Measurements from ENCODE around the gene CYCS. TPM values are rescaled to one million over a fixed set of nuclear protein-coding genes. Genes with fewer than 3 reads are reported as not detected.

The CYCS gene
- total and polyA plus RNA-seq, 2 of the 8 experiments (the other 6 are each of a cell fraction or from before 2014, with no cell fraction given), result 48.6 to 229 TPM

- Histone ChIP-seq H3K23me2 (ENCODE audit: low read depth, low read length) (no peaks in the 10 kb centered on the region), H3K4me2 (ENCODE audit: insufficient read depth in 1 of 2, low read depth in 2 of 2, low read length in 2 of 2) (no peak overlapping the region), H2BK120ac (replicated peaks; ENCODE audit: low read depth, low read length) (no peak overlapping the region), H2BK20ac (ENCODE audit: low read length) (no peak overlapping the region), H3K14ac (ENCODE audit: insufficient read length) (no peak overlapping the region), H3K79me1 (ENCODE audit: low read depth, low read length) (no peaks in the 10 kb centered on the region), H3K27ac (ENCODE audit: low read depth, low read length) (no peak overlapping the region), H4K20me1 (replicated peaks in 1 of 2; ENCODE audit: control insufficient read depth in 1 of 2, insufficient read depth in 2 of 2, low read length in 2 of 2) (peaks cover 0 to 4% of the 10 kb centered on the region in 2 experiments), H3K4ac (replicated peaks; ENCODE audit: insufficient read length, low read depth, low read length) (no peak overlapping the region), H3K36me3 (ENCODE audit: control insufficient read depth in 2 of 4, insufficient read depth in 4 of 4, low read length in 3 of 4) (peaks cover 3 to 28% (median 17%) of the 10 kb centered on the region in 4 experiments), H3K79me2 (ENCODE audit: control insufficient read depth in 1 of 2, insufficient read depth in 2 of 2, low read length in 2 of 2) (peaks cover 0 to 1% of the 10 kb centered on the region in 2 experiments; a peak in 1 of 4 replicates), H4K8ac (ENCODE audit: extremely low read depth, insufficient read depth, low read length) (no peak overlapping the region), H3K4me1 (replicated peaks in 1 of 4; ENCODE audit: control insufficient read depth in 3 of 4, insufficient read depth in 4 of 4, low read length in 3 of 4) (no peaks in the 10 kb centered on the region), H3K4me3 (ENCODE audit: extremely low read depth in 1 of 4, insufficient read depth in 2 of 4, low read depth in 3 of 4, low read length in 4 of 4) (no peak overlapping the region), H3K56ac (replicated peaks; ENCODE audit: insufficient read length, low read depth, low read length) (no peak overlapping the region), H2BK5ac (ENCODE audit: low read depth, low read length) (no peak overlapping the region), H2AFZ (ENCODE audit: low read length) (no peak overlapping the region), H2BK12ac (ENCODE audit: low read depth, low read length) (no peak overlapping the region), H4K5ac (ENCODE audit: insufficient read length, low read depth, low read length) (no peak overlapping the region), H3K18ac (ENCODE audit: extremely low read depth, low read length) (no peak overlapping the region), H3K23ac (ENCODE audit: insufficient read length) (no peak overlapping the region), H3K9ac (replicated peaks in 1 of 4; ENCODE audit: extremely low read depth in 1 of 4, low read depth in 3 of 4, low read length in 3 of 4) (no peak overlapping the region), H3K9me3 (ENCODE audit: insufficient read depth in 2 of 2, low read depth in 1 of 2, low read length in 1 of 2) (no peaks in the 10 kb centered on the region), H4K91ac (replicated peaks; ENCODE audit: insufficient read length, low read length) (no peak overlapping the region), H2BK15ac (ENCODE audit: low read length) (no peak overlapping the region), H2AK5ac (ENCODE audit: low read depth, low read length) (no peak overlapping the region), H3K27me3 (replicated peaks in 1 of 4; ENCODE audit: control insufficient read depth in 3 of 4, extremely low read depth in 1 of 4, insufficient read depth in 3 of 4, low read length in 3 of 4) (no peaks in the 10 kb centered on the region)
- CTCF ChIA-PET (ENCODE audit: partially characterized antibody), result interaction anchor here (1.1 to 1.5 kb wide), 2 partner anchors 18 to 23 kb away, joined by 4 to 7 read pairs; no protein-coding TSS in a partner anchor
- peak; percentile 45 for TF ChIP-seq POLR2AphosphoS5 (IDR thresholded peaks at IDR 0.05; ENCODE audit: low read depth, low read length)
- no peak for TF ChIP-seq POU5F1 (IDR thresholded peaks at IDR 0.05; ENCODE audit: low read depth, low read length)
- no peak for DNase-seq (ENCODE audit: low read depth in 1 of 2, low spot score in 2 of 2)
- POLR2A ChIA-PET (ENCODE audit: partially characterized antibody), result interaction anchor here (1.1 to 7.6 kb wide), 3 partner anchors 9 to 42 kb away, joined by 3 to 89 read pairs (median 4); partner anchors contain the start of gene CYCS
- 89% methylated on average over 5 of the region's 5 CpGs; no CpG with 5 or more reads in 1 of the 2 experiments for WGBS, 2 experiments (ENCODE audit: extremely low coverage in 1 of 2, insufficient coverage in 1 of 2, insufficient read length in 1 of 2, insufficient replicate concordance in 2 of 2, low coverage in 1 of 2, low lambda C conversion rate in 2 of 2, missing lambda C conversion rate in 1 of 2)
- no peak for FAIRE-seq
These were observed 8.4 kb downstream of the CYCS start for GRCh38 chr7:25116621-25117020.
